ENCODE measurements around the gene BSCL2.
"Not testable (repeated sequence)": the region's sequence is repeated elsewhere in the genome, so short reads cannot be mapped to it uniquely, and the experiment has no call there.

BSCL2 gene

GRCh38 chr11:62716816-62717215 lies 9.6 kb upstream of the BSCL2 start:
- DNase-seq: no peak

- DNase-seq: no peak
These were observed 9.0 kb upstream of the BSCL2 start for GRCh38 chr11:62716206-62716605.

GRCh38 chr11:62715150-62716130 lies 8.2 kb upstream of the BSCL2 start:
- DNase-seq: no peak

- DNase-seq: no peak
These were observed 6.1 kb upstream of the BSCL2 start for GRCh38 chr11:62713343-62713742.

GRCh38 chr11:62712861-62713260 lies 5.6 kb upstream of the BSCL2 start:
- no peak for DNase-seq

- DNase-seq: no peak
These were observed 5.1 kb upstream of the BSCL2 start for GRCh38 chr11:62712276-62712812.

GRCh38 chr11:62710001-62710345 lies 2.7 kb upstream of the BSCL2 start:
- no peak for DNase-seq

- DNase-seq: peak; percentile 99
These were observed 2.2 kb upstream of the BSCL2 start for GRCh38 chr11:62709247-62710000.

GRCh38 chr11:62708793-62709192 lies 1.6 kb upstream of the BSCL2 start:
- no peak for DNase-seq

GRCh38 chr11:62708392-62708791 lies 1.2 kb upstream of the BSCL2 start:
- DNase-seq: no peak

- DNase-seq: no peak
These were observed 375 bp downstream of the BSCL2 start for GRCh38 chr11:62706850-62707247.

- peak; percentile 99 for DNase-seq
These were observed 1.1 kb downstream of the BSCL2 start for GRCh38 chr11:62705880-62706849.

- no peak for DNase-seq
These were observed 1.8 kb downstream of the BSCL2 start for GRCh38 chr11:62705413-62705812.

GRCh38 chr11:62703921-62704320 lies 3.3 kb downstream of the BSCL2 start:
- not testable (repeated sequence) for DNase-seq

- no peak for DNase-seq
These were observed 5.0 kb downstream of the BSCL2 start for GRCh38 chr11:62702246-62702645.

GRCh38 chr11:62694455-62695167 lies 12.6 kb downstream of the BSCL2 start:
- peak; percentile 75 for DNase-seq

- DNase-seq: not testable (repeated sequence)
These were observed 13.6 kb downstream of the BSCL2 start for GRCh38 chr11:62693624-62694023.

- no peak for DNase-seq
These were observed 17.6 kb downstream of the BSCL2 start, which contains the start of gene LRRN4CL for GRCh38 chr11:62689421-62690183. TSS of gene LRRN4CL (minus strand) at chr11:62689530. CDS start at chr11:62688508, 1,022 bp downstream.

- no peak for DNase-seq
These were observed 18.7 kb downstream of the BSCL2 start for GRCh38 chr11:62688491-62688890.

GRCh38 chr11:62687508-62688396 lies 19.5 kb downstream of the BSCL2 start:
- DNase-seq: no peak
